Stomach (tissue), 9 donors: ENCODE data around the gene DHX32. TPM values are rescaled to one million over a fixed set of nuclear protein-coding genes. Genes with fewer than 3 reads are reported as not detected.

ENCODE experiments used
- DNase-seq, 2 donors: peaks; one replicate each; pipeline versions ENCODE4 v3.0.0 to v3.0.0-alpha.2; 2013 to 2019
- H3K27ac ChIP-seq, 5 donors: fragments of 200-600 bp in 4 of 5; sonication (generic) in 4 of 5; one replicate each; pipeline ENCODE4 v1.5.1; 2013 to 2019; ENCODE audit warnings: mild to moderate bottlenecking in 1 of 5, moderate library complexity in 1 of 5
- H3K27me3 ChIP-seq, 3 donors: fragments of 200-600 bp; sonication (generic); one replicate each; pipeline ENCODE4 v1.5.1; 2017 to 2019; ENCODE audit warnings: mixed run types in 1 of 3
- H3K36me3 ChIP-seq, 4 donors: fragments of 200-600 bp; sonication (generic); 1 replicate in 3 of 4; 2 replicates in 1 of 4; pipeline ENCODE4 v1.5.1; 2016 to 2019
- H3K4me1 ChIP-seq, 4 donors: fragments of 200-600 bp; sonication (generic); one replicate each; pipeline ENCODE4 v1.5.1; 2016 to 2019
- H3K4me3 ChIP-seq, 4 donors: fragments of 200-600 bp; sonication (generic) in 3 of 4; one replicate each; pipeline ENCODE4 v1.5.1; 2016 to 2019; ENCODE audit warnings: mild to moderate bottlenecking in 1 of 4
- H3K9me3 ChIP-seq, 4 donors: fragments of 200-600 bp; sonication (generic); one replicate each; pipeline ENCODE4 v1.5.1; 2016 to 2019
- CTCF ChIP-seq, 7 experiments: fragments of 450-650 bp in 4 of 7; fragments of 200-600 bp in 3 of 7; sonication (generic) in 3 of 7; IDR thresholded peaks; one replicate each; pipeline ENCODE4 v1.5.1; 2016 to 2019; ENCODE audit warnings: antibody characterized with exemption in 7 of 7, control low read depth in 2 of 7, mild to moderate bottlenecking in 1 of 7
- EP300 ChIP-seq: sonication (generic); formaldehyde crosslinking; IDR thresholded peaks from one replicate; pipeline ENCODE4 v1.6.1; 2017; ENCODE audit warnings: antibody characterized with exemption
- POLR2A ChIP-seq, 4 donors: fragments of 450-650 bp; IDR thresholded peaks; one replicate each; pipeline ENCODE4 v1.6.1; 2016; ENCODE audit warnings: antibody characterized with exemption in 4 of 4, control low read depth in 2 of 4, mild to moderate bottlenecking in 1 of 4, moderate library complexity in 1 of 4
- POLR2AphosphoS5 ChIP-seq, 3 donors: sonication (generic); formaldehyde crosslinking; IDR thresholded peaks; one replicate each; pipeline ENCODE4 v1.6.1; 2016; ENCODE audit warnings: antibody characterized with exemption in 3 of 3
- WGBS, 5 donors: extraction: QIAGEN DNeasy Blood & Tissue Kit in 3 of 5; methylation state at CpG; one replicate each; pipeline versions ENCODE4 v1.1.5 to v1.1.7; 2013 to 2018; 5-methylcytosine and 5-hydroxymethylcytosine counted together
- intact Hi-C: fragments of 100-400 bp; cut with DNase I; formaldehyde crosslinking; loops from one replicate; pipeline ENCODE4 v1.15.1; 2023; ENCODE audit warnings: low total_unique reads
- polyA plus RNA-seq, 3 donors: library from polyadenylated mRNA; stranded (reverse); fragments of 200-250 nt; gene quantifications; one replicate each; pipeline ENCODE4 v1.2.3, GENCODE V29; 2013
- total RNA-seq, 5 donors: library from RNA; depleted of rRNA; stranded (reverse); fragments of >200 nt; gene quantifications; one replicate each; pipeline versions ENCODE4 v1.1.0 to v1.2.3, GENCODE V29; 2014 to 2016
- donor health status: healthy with polysubstance abuse.
- donor health status: Bipolar disorder and iron deficiency.
- donor health status: healthy.

DHX32 gene
- total and polyA plus RNA-seq, 8 donors, result 23.7 to 70.1 (median 33.6) TPM

GRCh38 chr10:125868372-125868975, 12.6 kb downstream of the DHX32 start:
- peak in 1 of 2 donors; percentile 79 for DNase-seq
- Histone ChIP-seq H3K4me1 (peaks cover 0 to 23% (median 13%) of the 10 kb centered on the region in 4 donors), H3K9me3 (no peaks in the 10 kb centered on the region), H3K36me3 (peaks cover 16 to 33% (median 28%) of the 10 kb centered on the region in 4 donors), H3K27me3 (no peaks in the 10 kb centered on the region), H3K27ac (no peak overlapping the region), H3K4me3 (no peak overlapping the region)
- intact Hi-C loops, result no loop called here
- 39 to 55% (median 44%) methylated on average over 7 of the region's 7 CpGs for WGBS, 5 donors
- TF ChIP-seq POLR2A (IDR thresholded peaks at IDR 0.05) (no peak), POLR2AphosphoS5 (IDR thresholded peaks at IDR 0.05) (peak in 1 of 3 donors; percentile 51), EP300 (no peak), CTCF (IDR thresholded peaks at IDR 0.05) (peak in 5 of 7 experiments; percentile 79 to 96 (median 91))

DNA sequence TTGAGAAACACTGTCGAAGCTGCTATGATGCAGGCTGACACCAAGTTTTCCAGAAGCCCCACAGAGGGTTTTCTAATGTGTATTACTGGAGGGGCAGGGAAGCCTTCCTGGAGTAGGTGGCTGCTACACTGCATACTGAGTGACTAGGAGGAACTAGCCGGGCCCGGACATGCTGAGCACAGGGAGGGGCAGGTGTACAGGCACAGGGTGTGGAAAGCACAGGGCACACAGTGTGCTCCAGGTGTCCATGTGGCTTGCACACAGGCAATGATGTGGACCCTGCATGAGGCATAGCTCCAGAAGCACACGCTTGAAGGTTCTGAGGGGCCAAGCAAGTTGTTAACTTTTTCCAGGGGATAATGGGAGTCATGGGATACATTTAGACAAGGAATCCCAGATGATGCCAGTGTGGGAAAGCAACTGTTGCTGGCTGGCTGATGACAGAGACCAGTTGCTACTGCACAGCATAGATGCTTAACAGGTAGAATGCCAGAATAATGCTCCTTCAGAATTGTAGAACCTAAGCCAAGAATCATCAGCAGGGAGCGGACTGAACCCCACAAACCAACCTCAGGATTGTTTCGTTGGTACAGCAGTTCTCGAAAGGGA, 14.6 kb downstream of the DHX32 start:
- Histone ChIP-seq H3K4me3 (no peak overlapping the region), H3K27me3 (no peaks in the 10 kb centered on the region), H3K9me3 (no peaks in the 10 kb centered on the region), H3K27ac (no peak overlapping the region), H3K36me3 (peaks cover 16 to 44% (median 33%) of the 10 kb centered on the region in 4 donors), H3K4me1 (peaks cover 0 to 18% (median 9%) of the 10 kb centered on the region in 4 donors)
- intact Hi-C loops, result no loop called here
- peak in 1 of 2 donors; percentile 52 for DNase-seq
- 84 to 90% (median 85%) methylated on average over 7 of the region's 7 CpGs for WGBS, 5 donors
- peak in 1 of 3 donors; percentile 35 for TF ChIP-seq POLR2AphosphoS5 (IDR thresholded peaks at IDR 0.05)
- no peak for TF ChIP-seq POLR2A (IDR thresholded peaks at IDR 0.05)
- no peak for TF ChIP-seq CTCF (IDR thresholded peaks at IDR 0.05)

DNA sequence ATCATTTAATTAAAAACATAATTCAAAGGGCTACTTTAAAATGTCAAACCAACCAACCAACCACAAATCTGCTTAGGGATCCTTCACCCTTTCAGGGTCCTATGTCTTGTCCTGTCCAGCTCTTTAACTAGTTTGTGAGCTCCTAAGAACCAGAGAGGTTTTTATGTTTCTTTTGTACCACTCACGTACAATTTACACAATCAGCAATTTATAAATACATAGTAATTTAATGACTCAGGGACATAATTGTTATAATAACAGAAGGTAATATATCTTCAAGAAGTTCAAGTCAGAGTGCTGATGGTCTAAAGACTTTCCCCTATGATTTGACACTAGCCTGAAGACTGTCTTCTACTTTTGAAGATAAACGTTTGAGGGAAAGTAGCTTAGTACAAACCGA, 16.0 kb downstream of the DHX32 start:
- H3K27me3 ChIP-seq, result no peaks in the 10 kb centered on the region
- peaks cover 16 to 52% (median 38%) of the 10 kb centered on the region in 4 donors for H3K36me3 ChIP-seq
- no peak overlapping the region for H3K4me3 ChIP-seq
- TF ChIP-seq POLR2AphosphoS5 (IDR thresholded peaks at IDR 0.05) (no peak), EP300 (no peak), CTCF (IDR thresholded peaks at IDR 0.05) (no peak), POLR2A (IDR thresholded peaks at IDR 0.05) (no peak)
- peaks cover 3 to 9% (median 4%) of the 10 kb centered on the region in 4 donors for H3K4me1 ChIP-seq
- H3K27ac ChIP-seq, result no peak overlapping the region
- 87 to 90% (median 89%) methylated on average over 3 of the region's 3 CpGs for WGBS, 5 donors
- DNase-seq, result no peak
- intact Hi-C loops, result no loop called here
- H3K9me3 ChIP-seq, result no peaks in the 10 kb centered on the region

GRCh38 chr10:125859128-125859817, 21.8 kb downstream of the DHX32 start:
- H3K27ac ChIP-seq, result peak overlapping the region in 4 of 5 donors; percentile 39 to 67 (median 61)
- no peak overlapping the region for H3K4me3 ChIP-seq
- TF ChIP-seq CTCF (IDR thresholded peaks at IDR 0.05) (no peak), POLR2A (IDR thresholded peaks at IDR 0.05) (no peak), POLR2AphosphoS5 (IDR thresholded peaks at IDR 0.05) (no peak)
- WGBS, 5 donors, result 31 to 62% (median 54%) methylated on average over 4 of the region's 4 CpGs
- peaks cover 3 to 67% (median 60%) of the 10 kb centered on the region in 4 donors for H3K36me3 ChIP-seq
- H3K4me1 ChIP-seq, result peaks cover 0 to 15% (median 5%) of the 10 kb centered on the region in 4 donors
- no peaks in the 10 kb centered on the region for H3K9me3 ChIP-seq
- DNase-seq, result peak in 1 of 2 donors; percentile 38
- no peaks in the 10 kb centered on the region for H3K27me3 ChIP-seq
- intact Hi-C loops, result no loop called here
